ENCODE results near the gene OR2A12.

The OR2A12 gene

DNA sequence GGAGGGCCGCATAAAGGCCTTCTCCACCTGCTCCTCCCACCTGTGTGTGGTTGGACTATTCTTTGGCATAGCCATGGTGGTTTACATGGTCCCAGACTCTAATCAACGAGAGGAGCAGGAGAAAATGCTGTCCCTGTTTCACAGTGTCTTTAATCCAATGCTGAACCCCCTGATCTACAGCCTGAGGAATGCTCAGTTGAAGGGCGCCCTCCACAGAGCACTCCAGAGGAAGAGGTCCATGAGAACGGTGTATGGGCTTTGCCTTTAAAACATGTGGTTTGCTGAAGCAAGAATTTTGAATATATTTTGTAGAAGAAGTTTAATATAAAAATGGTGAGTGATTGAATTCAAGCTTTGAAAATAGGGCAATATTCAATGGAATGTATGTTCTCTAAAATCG lies 24.2 kb downstream of the OR2A12 start:
- Histone ChIP-seq H3K4me2 (no peak overlapping the region), H3K9ac (no peak overlapping the region), H3K79me2 (ENCODE audit: insufficient read depth, low read depth) (no peaks in the 10 kb centered on the region), H4K20me1 (ENCODE audit: insufficient read depth) (no peaks in the 10 kb centered on the region; the same call in 1 of the 2 replicates), H3K4me3 (IDR thresholded peaks at IDR 0.05; ENCODE audit: insufficient read depth, low read depth, low read length) (no peak overlapping the region), H3K27me3 (ENCODE audit: insufficient read depth, low read depth) (no peaks in the 10 kb centered on the region), H3K4me1 (ENCODE audit: low read depth, poor library complexity, severe bottlenecking) (no peaks in the 10 kb centered on the region), H3K27ac (no peak overlapping the region), H3K36me3 (ENCODE audit: insufficient read depth) (no peaks in the 10 kb centered on the region), H2AFZ (ENCODE audit: low read depth) (no peak overlapping the region)
- TF ChIP-seq, protein P1, sequence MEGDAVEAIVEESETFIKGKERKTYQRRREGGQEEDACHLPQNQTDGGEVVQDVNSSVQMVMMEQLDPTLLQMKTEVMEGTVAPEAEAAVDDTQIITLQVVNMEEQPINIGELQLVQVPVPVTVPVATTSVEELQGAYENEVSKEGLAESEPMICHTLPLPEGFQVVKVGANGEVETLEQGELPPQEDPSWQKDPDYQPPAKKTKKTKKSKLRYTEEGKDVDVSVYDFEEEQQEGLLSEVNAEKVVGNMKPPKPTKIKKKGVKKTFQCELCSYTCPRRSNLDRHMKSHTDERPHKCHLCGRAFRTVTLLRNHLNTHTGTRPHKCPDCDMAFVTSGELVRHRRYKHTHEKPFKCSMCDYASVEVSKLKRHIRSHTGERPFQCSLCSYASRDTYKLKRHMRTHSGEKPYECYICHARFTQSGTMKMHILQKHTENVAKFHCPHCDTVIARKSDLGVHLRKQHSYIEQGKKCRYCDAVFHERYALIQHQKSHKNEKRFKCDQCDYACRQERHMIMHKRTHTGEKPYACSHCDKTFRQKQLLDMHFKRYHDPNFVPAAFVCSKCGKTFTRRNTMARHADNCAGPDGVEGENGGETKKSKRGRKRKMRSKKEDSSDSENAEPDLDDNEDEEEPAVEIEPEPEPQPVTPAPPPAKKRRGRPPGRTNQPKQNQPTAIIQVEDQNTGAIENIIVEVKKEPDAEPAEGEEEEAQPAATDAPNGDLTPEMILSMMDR (conservative IDR thresholded peaks at IDR 0.05; ENCODE audit: low read depth, low read length), result no peak

DNA sequence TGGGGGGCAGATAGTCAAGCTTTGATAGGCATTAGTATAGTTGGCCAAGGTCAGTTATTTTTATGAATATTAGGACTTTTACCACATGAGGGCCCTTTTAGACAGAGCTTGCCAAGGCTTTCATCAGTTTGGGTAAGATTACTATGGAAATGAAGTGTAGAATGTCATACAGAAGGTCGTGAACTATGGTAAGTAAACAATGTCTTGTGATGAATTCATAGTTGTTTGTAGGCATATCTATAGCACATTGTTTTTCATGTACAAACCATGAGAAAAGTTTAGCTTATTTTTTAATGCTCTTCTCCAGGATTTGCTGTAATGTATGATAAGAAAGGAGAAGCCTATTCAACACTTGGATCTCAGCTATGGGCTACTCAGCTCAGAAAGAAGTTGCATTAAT lies 27.6 kb downstream of the OR2A12 start:
- H3K36me3 ChIP-seq (ENCODE audit: insufficient read depth), result no peaks in the 10 kb centered on the region; the same call in 1 of the 2 replicates
- H3K27me3 ChIP-seq (ENCODE audit: insufficient read depth, low read depth), result no peaks in the 10 kb centered on the region
- no peaks in the 10 kb centered on the region for H3K79me2 ChIP-seq (ENCODE audit: insufficient read depth, low read depth)
- H3K27ac ChIP-seq, result no peak overlapping the region
- H3K4me2 ChIP-seq, result no peak overlapping the region
- no peaks in the 10 kb centered on the region for H3K4me1 ChIP-seq (ENCODE audit: low read depth, poor library complexity, severe bottlenecking)
- H3K4me3 ChIP-seq (IDR thresholded peaks at IDR 0.05; ENCODE audit: insufficient read depth, low read depth, low read length), result no peak overlapping the region
- no peaks in the 10 kb centered on the region; the same call in 1 of the 2 replicates for H4K20me1 ChIP-seq (ENCODE audit: insufficient read depth)
- no peak overlapping the region for H3K9ac ChIP-seq
- H2AFZ ChIP-seq (ENCODE audit: low read depth), result no peak overlapping the region
- TF ChIP-seq, protein P1 (conservative IDR thresholded peaks at IDR 0.05; ENCODE audit: low read depth, low read length), result no peak

DNA sequence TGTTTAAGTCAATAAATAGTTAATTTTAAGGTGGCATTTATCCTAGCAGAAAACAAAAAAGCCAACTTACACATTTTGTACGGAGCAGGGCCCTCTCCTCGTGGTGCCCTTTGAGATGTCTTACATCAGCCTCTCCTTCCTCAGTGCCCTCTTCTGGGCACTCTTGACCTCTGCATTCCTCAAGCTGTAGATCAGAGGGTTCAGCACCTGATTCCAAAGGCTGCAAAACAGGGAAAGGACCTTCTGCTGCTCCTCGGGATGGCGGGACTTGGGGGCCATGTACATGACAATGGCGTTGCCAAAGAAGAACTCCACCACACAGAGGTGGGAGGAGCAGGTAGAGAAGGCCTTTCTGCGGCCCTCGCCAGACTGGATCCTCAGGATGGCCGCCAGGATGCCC lies 32.3 kb downstream of the OR2A12 start:
- Histone ChIP-seq H3K4me3 (IDR thresholded peaks at IDR 0.05; ENCODE audit: insufficient read depth, low read depth, low read length) (no peak overlapping the region), H2AFZ (ENCODE audit: low read depth) (no peak overlapping the region), H3K4me1 (ENCODE audit: low read depth, poor library complexity, severe bottlenecking) (no peaks in the 10 kb centered on the region), H3K9ac (no peak overlapping the region), H4K20me1 (ENCODE audit: insufficient read depth) (no peaks in the 10 kb centered on the region; the same call in 1 of the 2 replicates), H3K4me2 (no peak overlapping the region), H3K27ac (no peak overlapping the region), H3K36me3 (ENCODE audit: insufficient read depth) (no peaks in the 10 kb centered on the region; the same call in 1 of the 2 replicates), H3K79me2 (ENCODE audit: insufficient read depth, low read depth) (no peaks in the 10 kb centered on the region), H3K27me3 (ENCODE audit: insufficient read depth, low read depth) (no peaks in the 10 kb centered on the region)
- TF ChIP-seq, protein P1 (conservative IDR thresholded peaks at IDR 0.05; ENCODE audit: low read depth, low read length), result no peak

DNA sequence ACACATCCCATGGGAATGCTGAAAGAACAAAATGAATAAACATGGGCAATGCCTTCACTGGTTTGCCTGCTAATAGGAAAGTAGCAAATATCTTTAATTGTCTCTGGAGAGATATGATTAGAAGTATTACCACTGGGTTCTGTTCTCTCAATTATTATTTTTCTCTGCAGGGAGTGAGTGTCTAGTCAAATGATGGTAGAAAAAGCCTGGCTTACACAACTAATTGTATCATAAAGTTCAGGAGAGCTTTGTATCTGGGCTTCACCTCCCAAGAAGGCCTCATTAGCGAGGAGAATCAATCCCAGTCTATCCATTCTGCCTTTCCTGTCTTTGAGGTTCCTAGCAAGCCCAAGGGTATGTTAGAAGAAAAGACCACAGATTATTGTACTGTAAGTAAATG lies 36.8 kb downstream of the OR2A12 start, which contains the start of gene OR2A14:
Gene OR2A14, plus strand, starts transcription at position 301 of the 400 bp plus-strand sequence. CDS start 5,937 bp downstream, outside the sequence.
- Histone ChIP-seq H3K9ac (no peak within 1 kb of the TSS), H3K36me3 (ENCODE audit: insufficient read depth) (no peaks in the 10 kb centered on the region; the same call in 1 of the 2 replicates), H3K27ac (no peak within 1 kb of the TSS), H3K4me2 (no peak within 1 kb of the TSS), H4K20me1 (ENCODE audit: insufficient read depth) (no peaks in the 10 kb centered on the region), H3K79me2 (ENCODE audit: insufficient read depth, low read depth) (no peaks in the 10 kb centered on the region), H3K4me3 (IDR thresholded peaks at IDR 0.05; ENCODE audit: insufficient read depth, low read depth, low read length) (no peak within 1 kb of the TSS), H2AFZ (ENCODE audit: low read depth) (no peak within 1 kb of the TSS), H3K27me3 (ENCODE audit: insufficient read depth, low read depth) (no peaks in the 10 kb centered on the region), H3K4me1 (ENCODE audit: low read depth, poor library complexity, severe bottlenecking) (no peaks in the 10 kb centered on the region)
- TF ChIP-seq, protein P1 (conservative IDR thresholded peaks at IDR 0.05; ENCODE audit: low read depth, low read length), result no peak
